Stimulated activated CD4-positive, alpha-beta T cell treated with anti-CD3 and anti-CD28 coated beads, Interleukin-15, amount 100 ng/mL, for 24 hours (primary cell): Measurements from ENCODE around the gene MEIOB.
"Not testable (repeated sequence)": the region's sequence is repeated elsewhere in the genome, so short reads cannot be mapped to it uniquely, and the experiment has no call there.

ENCODE experiments used
- DNase-seq: peaks from one replicate; pipeline ENCODE4 v3.0.0-alpha.2; 2020

Gene MEIOB

GRCh38 chr16:1877089-1877488 lies 5.1 kb upstream of the MEIOB start:
- DNase-seq, result no peak

DNA sequence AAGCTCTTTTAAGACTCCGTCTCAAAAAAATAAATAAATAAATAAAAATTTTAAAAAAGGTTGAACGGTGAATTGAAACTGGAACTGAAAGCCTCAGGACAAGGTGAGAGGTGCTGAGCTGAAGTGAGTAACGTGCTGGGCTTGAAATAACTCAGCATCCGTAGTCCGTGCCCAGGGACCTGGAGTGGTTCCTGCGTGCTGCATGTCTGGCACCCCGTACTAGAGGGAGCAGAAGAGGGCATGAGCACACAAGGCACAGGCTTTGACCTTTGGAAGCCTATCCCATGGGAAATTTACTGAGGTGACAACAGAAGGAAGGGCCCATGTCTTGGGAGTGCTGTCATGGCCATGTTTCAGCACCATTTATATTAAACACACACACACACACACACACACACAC lies 4.5 kb upstream of the MEIOB start:
- DNase-seq, result no peak

DNA sequence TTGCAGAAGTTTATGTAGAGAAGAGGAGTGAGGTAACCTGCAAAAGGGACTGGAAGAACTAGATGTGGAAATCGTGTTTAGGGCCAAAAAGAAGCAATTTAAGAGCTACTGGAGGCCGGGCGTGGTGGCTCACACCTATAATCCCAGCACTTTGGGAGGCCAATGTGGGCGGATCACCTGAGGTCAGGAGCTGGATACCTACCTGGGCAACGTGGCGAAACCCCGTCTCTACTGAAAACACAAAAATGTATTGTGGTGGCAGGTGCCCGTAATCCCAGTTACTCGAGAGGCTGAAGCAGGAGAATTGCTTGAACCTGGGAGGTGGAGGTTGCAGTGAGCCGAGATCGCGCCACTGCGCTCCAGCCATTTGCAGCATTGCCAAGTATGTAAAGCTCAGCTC lies 4.1 kb upstream of the MEIOB start:
- DNase-seq, result not testable (repeated sequence)

DNA sequence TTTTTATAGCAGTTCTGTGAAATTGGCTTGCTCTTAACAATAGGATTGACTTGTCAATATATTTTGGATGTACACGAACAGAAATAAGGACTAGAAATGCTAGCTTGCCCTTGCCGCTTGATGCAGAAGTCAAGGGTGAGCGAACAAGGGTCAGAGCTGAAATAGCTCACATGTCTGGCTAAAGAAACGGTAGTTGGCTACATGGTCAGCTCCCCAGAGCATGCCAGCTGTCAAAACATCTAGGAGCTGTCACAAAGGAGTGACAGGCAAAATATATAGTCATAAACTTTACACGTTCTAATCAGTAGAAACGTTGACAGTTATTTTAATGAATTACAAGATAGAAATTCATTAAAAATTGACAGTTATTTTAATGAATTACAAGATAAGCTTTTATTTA lies 2.9 kb upstream of the MEIOB start:
- no peak for DNase-seq

- DNase-seq, result no peak
Observed at GRCh38 chr16:1870365-1871082, 1.4 kb downstream of the MEIOB start.

- DNase-seq, result no peak
Observed at GRCh38 chr16:1865902-1866690, 5.9 kb downstream of the MEIOB start.

DNA sequence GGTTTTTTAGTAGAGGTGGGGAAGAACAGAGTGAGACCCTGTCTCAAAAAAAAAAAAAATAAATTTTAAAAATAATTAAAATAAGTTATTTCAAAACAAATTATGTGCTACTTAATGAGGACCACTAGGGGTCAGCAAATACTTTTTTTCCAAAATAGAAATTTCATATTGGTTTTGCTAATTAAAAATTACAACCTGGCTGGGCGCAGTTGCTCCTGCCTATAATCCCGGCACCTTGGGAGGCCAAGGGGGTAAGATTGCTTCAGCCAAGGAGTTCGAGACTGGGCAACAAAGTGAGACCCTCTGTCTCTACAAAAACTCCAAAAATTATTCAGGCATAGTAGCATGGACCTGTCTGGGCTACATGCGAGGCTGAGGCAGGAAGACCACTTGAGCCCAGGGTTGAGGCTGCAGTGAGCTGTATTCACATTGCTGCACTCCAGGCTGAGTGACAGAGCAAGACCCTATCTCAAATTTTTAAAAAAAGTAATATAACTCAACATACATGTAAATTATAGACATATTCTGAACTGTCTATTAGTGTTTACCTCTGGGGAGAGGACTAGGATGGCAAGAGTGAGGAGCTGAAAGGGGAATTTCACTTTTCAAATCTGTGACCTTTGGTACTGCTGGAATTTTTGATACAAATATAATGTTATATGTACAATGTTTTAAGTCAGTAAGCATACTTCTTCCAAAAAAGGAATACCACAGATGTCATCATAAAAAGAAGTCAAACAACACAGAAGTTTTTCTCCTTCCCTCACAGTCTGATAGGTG lies 8.1 kb downstream of the MEIOB start:
- DNase-seq, result no peak

- no peak for DNase-seq
Observed at GRCh38 chr16:1862394-1862793, 9.6 kb downstream of the MEIOB start.

GRCh38 chr16:1861730-1862129 lies 10.2 kb downstream of the MEIOB start:
- no peak for DNase-seq

GRCh38 chr16:1859650-1860049 lies 12.3 kb downstream of the MEIOB start:
- DNase-seq, result no peak

DNA sequence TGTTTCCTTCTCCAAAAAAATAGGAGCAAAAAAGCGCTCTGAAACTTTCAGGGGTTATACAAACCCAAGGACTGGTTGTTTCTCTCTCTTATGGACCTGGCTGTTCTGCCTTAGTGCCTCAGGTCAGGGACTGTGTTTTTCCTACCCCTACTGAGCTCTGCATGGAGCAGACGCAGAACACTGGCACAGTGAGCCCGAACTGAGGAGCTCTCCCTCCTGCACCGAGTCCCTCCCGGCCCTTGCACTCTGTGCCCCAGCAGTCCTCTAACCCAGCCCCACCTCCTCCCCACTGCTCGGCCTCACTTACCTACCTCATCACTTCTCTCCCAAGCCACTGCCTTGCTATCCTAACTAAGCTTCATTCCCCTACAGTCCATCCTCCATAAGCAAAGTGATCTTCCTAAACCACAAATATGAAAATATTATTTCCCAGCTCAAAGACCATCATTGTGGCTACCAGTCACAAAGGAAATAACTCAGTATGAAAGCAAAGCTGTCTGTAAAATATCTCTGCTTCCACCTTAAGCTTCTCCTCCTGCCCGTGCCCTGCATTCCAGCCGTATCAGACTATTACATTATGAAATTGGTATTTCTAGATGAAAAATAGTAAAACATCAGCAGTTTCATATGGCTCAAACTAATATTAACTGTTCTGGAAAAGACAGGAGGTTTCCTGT lies 13.6 kb downstream of the MEIOB start:
- DNase-seq, result no peak

GRCh38 chr16:1857433-1858097 lies 14.4 kb downstream of the MEIOB start:
- DNase-seq, result no peak

DNA sequence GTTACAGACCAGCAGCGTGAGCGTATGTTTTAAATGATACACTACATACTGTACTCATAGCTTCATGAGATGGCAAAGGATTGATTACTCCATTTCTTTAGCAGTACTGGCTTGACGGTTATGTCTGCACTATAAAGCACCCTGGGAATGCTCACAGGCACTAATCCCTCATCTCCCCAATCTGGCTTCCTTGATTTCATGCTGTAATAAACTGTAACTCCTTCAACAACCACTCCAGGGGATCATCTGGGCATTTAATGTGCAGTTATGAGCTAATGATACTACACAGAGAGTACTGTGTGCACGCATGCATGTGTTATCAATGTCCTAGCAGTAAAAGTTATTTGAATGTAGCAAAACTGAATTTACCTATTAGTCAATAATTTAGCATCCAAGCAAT lies 20.2 kb downstream of the MEIOB start:
- DNase-seq, result no peak

- no peak for DNase-seq
Observed at GRCh38 chr16:1850981-1851380, 21.0 kb downstream of the MEIOB start.

DNA sequence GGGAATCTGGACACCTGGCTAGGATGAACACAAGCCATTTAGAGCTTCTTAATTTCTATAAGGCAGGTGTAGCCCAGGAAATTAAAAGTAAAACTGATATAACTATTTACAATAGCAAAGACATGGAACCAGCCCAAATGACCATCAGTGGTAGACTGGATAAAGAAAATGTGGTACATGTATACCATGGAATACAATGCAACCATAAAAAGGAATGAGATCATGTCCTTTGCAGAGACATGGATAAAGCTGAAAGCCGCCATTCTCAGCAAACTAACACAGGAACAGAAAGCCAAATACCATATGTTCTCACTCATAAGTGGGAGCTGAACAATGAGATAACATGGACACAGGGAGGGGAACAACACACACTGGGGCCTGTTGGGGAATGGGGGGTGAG lies 25.5 kb downstream of the MEIOB start:
- no peak for DNase-seq

- DNase-seq, result no peak
Observed at GRCh38 chr16:1845985-1846384, 26.0 kb downstream of the MEIOB start.

DNA sequence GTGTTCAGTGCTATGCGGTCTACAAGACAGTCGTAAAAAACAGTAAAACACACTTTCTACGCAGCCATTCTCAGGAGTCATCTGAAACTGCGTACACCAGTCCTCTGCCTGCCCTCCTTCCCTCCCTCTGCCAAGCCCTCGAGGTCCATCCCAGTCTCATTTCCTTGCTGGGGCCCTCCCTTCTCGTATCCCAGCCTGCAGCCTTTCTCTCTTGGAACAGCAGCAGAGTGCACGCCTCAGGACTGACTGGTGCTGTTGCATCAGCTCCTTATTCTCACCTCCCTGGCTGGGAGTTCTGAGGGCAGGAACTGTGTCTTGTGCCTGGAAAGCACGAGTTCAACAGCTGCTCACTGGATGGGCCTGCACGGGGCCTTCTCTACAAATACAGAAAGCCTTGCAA lies 32.4 kb downstream of the MEIOB start:
- no peak for DNase-seq

DNA sequence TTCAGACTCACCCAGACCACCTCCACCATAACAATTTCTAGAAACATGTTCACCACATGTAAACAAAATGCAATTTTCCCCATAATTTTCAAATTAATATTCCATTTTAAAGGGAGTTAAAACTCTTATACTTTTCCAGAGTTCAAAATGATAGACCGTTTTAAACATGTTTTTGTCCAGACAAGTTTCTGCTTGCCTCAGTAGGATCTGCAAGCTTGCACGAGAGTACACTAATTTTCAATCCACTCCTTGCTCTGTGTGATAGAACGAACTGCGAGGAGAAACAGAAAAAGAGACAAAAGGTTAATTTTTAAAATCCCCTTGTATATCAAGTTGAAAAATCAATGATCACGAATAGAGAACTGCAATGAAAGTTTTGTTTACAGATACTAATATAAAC lies 37.9 kb downstream of the MEIOB start:
- DNase-seq, result no peak

GRCh38 chr16:1832838-1833454 lies 39.0 kb downstream of the MEIOB start:
- no peak for DNase-seq

GRCh38 chr16:1831186-1832075 lies 40.5 kb downstream of the MEIOB start:
- DNase-seq, result no peak

DNA sequence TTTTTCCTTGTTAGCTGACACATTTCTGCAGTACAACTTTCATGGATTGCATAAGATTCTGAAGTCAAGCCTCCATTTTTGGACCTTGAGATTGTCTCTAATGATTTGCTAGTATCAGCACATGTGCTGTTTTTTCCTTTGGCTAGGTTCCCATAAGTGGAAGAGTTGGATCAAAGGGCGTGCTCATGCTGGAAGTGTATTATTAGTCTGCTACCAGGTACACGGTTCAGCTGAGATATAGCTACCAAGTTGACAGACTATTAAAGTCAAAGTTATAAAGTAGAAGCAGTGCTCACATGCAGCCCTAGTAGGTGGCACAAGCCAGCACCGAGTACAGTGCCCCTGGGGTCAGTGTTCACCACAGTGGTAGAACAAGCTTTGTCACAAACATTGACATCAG lies 41.8 kb downstream of the MEIOB start:
- DNase-seq, result no peak
